Ishikawa (cell line): Measurements from ENCODE around the gene MND1.

ENCODE experiments used
- CREB1 ChIP-seq: IDR thresholded peaks from 2 replicates; pipeline ENCODE4 v1.6.1; 2012; ENCODE audit warnings: low read depth
- EGR1 ChIP-seq: IDR thresholded peaks from 2 replicates; pipeline ENCODE4 v1.6.1; 2012
- EP300 ChIP-seq: IDR thresholded peaks from 2 replicates; pipeline ENCODE4 v1.6.1; 2012; ENCODE audit warnings: borderline replicate concordance
- FOXM1 ChIP-seq: IDR thresholded peaks from 2 replicates; pipeline ENCODE4 v1.6.1; 2012; ENCODE audit warnings: low read depth, borderline replicate concordance
- NFIC ChIP-seq: IDR thresholded peaks from 2 replicates; pipeline ENCODE4 v1.6.1; 2012
- RAD21 ChIP-seq: IDR thresholded peaks from 2 replicates; pipeline ENCODE4 v1.6.1; 2012; ENCODE audit warnings: low read depth
- TAF1 ChIP-seq: IDR thresholded peaks from 2 replicates; pipeline ENCODE4 v1.6.1; 2012; ENCODE audit warnings: low read depth, mild to moderate bottlenecking
- TCF12 ChIP-seq: IDR thresholded peaks from 2 replicates; pipeline ENCODE4 v1.6.1; 2012; ENCODE audit warnings: low read depth
- TEAD4 ChIP-seq: IDR thresholded peaks from 2 replicates; pipeline ENCODE4 v1.6.1; 2012
- YY1 ChIP-seq: IDR thresholded peaks from 2 replicates; pipeline ENCODE4 v1.6.1; 2012; ENCODE audit warnings: low read depth
- ZBTB7A ChIP-seq: IDR thresholded peaks from 2 replicates; pipeline ENCODE4 v1.6.1; 2012; ENCODE audit warnings: low read depth
- TF ChIP-seq, protein P1 (sequence below): IDR thresholded peaks from 2 replicates; pipeline ENCODE4 v1.6.1; 2012
- TF ChIP-seq, protein P2 (sequence below): IDR thresholded peaks from 2 replicates; pipeline ENCODE4 v1.6.1; 2012
- TF ChIP-seq, protein P3 (sequence below): IDR thresholded peaks from 2 replicates; pipeline ENCODE4 v1.6.1; 2012; ENCODE audit warnings: low read depth, mild to moderate bottlenecking

Gene MND1

DNA sequence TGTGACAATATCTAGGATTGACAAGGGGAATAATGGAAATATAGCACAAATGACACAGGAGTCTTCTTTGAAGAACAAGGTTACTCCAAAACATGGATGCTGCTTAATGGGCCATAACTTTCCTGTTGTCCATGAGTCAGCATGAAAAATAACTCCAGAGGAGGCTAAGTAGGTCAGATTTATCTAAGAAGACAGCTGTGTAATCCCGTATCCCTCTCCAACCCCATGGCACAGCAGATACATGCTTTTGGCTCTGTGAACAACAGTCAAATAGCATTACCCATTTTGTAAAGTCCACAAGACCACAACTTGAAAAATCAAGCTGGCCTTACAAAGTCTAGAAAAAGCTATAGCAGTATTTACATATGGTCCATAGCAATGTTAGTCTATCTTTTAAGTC is 119.6 kb downstream of the MND1 start:
- TF ChIP-seq NFIC (no peak), EP300 (no peak), CREB1 (no peak), TAF1 (no peak), ZBTB7A (no peak), EGR1 (no peak), TEAD4 (no peak), FOXM1 (no peak), RAD21 (no peak), YY1 (no peak), TCF12 (no peak)
- TF ChIP-seq, protein P1, sequence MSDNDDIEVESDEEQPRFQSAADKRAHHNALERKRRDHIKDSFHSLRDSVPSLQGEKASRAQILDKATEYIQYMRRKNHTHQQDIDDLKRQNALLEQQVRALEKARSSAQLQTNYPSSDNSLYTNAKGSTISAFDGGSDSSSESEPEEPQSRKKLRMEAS = no peak
- TF ChIP-seq, protein P2, sequence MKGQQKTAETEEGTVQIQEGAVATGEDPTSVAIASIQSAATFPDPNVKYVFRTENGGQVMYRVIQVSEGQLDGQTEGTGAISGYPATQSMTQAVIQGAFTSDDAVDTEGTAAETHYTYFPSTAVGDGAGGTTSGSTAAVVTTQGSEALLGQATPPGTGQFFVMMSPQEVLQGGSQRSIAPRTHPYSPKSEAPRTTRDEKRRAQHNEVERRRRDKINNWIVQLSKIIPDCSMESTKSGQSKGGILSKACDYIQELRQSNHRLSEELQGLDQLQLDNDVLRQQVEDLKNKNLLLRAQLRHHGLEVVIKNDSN = no peak
- TF ChIP-seq, protein P3, sequence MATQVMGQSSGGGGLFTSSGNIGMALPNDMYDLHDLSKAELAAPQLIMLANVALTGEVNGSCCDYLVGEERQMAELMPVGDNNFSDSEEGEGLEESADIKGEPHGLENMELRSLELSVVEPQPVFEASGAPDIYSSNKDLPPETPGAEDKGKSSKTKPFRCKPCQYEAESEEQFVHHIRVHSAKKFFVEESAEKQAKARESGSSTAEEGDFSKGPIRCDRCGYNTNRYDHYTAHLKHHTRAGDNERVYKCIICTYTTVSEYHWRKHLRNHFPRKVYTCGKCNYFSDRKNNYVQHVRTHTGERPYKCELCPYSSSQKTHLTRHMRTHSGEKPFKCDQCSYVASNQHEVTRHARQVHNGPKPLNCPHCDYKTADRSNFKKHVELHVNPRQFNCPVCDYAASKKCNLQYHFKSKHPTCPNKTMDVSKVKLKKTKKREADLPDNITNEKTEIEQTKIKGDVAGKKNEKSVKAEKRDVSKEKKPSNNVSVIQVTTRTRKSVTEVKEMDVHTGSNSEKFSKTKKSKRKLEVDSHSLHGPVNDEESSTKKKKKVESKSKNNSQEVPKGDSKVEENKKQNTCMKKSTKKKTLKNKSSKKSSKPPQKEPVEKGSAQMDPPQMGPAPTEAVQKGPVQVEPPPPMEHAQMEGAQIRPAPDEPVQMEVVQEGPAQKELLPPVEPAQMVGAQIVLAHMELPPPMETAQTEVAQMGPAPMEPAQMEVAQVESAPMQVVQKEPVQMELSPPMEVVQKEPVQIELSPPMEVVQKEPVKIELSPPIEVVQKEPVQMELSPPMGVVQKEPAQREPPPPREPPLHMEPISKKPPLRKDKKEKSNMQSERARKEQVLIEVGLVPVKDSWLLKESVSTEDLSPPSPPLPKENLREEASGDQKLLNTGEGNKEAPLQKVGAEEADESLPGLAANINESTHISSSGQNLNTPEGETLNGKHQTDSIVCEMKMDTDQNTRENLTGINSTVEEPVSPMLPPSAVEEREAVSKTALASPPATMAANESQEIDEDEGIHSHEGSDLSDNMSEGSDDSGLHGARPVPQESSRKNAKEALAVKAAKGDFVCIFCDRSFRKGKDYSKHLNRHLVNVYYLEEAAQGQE = no peak
